K562 (cell line): ENCODE results near the gene ZNF276. TPM values are rescaled to one million over a fixed set of nuclear protein-coding genes. Genes with fewer than 3 reads are reported as not detected.
A peak's percentile ranks its signal among the peaks of the same experiment; 100 is the strongest.

Experiments used
- polyA plus RNA-seq, 8 experiments: library from polyadenylated mRNA; depleted of rRNA in 4 of 8; stranded (reverse) in 5 of 8; unstranded in 3 of 8; fragments of >200 nt; fragmentation: Nextera tagmentation in 2 of 8; fragmentation: Illumina TruSeq in 1 of 8; extraction: Ambion mirVana in 2 of 8; extraction: Trizol in 1 of 8; gene quantifications; 2 replicates each; pipeline versions ENCODE4 v1.2.1 to v1.2.3, GENCODE V29; 2011 to 2014; ENCODE audit warnings: inconsistent platforms in 1 of 8, missing spikeins in 1 of 8
- total RNA-seq, 7 experiments: library from RNA; depleted of rRNA in 6 of 7; stranded (reverse); fragments of >200 nt in 6 of 7; fragmentation: Illumina TruSeq in 2 of 7; extraction: Trizol in 2 of 7; gene quantifications; 2 replicates each; pipeline versions ENCODE4 v1.2.1 to v1.2.3, GENCODE V29; 2011 to 2021; ENCODE audit warnings: low replicate concordance in 1 of 7
- TF ChIP-seq, protein P1 (sequence below), 2 experiments: fragments of 450-650 bp; formaldehyde crosslinking in 1 of 2; IDR thresholded peaks; 2 replicates each; pipeline versions ENCODE4 v1.4.0 to v1.6.1; 2014 to 2020; ENCODE audit warnings: mild to moderate bottlenecking in 2 of 2, borderline replicate concordance in 1 of 2, low read depth in 1 of 2

The ZNF276 gene
- total and polyA plus RNA-seq, 9 of the 15 experiments (the other 6 are each of a cell fraction or from before 2014, with no cell fraction given): 0.49 to 43.9 (median 15.8) TPM

DNA sequence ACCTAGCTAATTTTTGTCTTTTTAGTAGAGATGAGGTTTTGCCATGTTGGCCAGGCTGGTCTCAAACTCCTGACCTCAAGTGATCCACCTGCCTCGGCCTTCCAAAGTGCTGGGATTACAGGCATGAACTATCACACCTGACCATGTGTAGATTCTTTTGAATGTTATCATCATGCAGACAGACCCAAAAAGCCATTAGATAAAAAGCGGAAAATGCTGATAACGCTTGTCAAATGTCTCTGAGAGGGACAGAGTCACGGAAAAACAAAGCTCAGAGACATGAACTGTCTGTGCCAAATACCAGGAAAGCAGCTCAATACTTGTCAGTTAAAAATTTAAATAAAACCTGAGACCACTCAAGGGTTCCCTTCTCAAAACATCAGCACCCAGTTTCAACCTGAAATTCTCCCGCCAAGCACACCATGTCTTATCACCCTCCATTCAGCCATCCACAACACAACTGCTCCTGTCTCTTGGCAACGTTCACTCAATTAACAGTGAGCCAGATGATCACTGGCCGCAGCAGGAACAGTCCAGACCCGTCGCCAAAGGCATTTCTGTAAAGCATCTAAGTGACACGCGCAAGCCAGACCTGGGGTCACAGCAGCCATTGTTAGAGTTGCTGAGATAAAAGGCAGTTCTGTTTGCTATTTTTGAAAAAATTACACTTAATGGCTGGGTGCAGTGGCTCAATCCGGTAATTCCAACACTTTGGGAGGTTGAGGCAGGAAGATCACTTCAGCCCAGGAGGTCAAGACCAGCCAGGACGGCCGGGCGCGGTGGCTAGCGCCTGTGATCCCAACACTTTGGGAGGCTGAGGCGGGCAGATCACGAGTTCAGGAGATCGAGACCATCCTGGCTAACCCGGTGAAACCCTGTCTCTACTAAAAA lies 65.4 kb downstream of the ZNF276 start (continued):
- TF ChIP-seq, protein P1, sequence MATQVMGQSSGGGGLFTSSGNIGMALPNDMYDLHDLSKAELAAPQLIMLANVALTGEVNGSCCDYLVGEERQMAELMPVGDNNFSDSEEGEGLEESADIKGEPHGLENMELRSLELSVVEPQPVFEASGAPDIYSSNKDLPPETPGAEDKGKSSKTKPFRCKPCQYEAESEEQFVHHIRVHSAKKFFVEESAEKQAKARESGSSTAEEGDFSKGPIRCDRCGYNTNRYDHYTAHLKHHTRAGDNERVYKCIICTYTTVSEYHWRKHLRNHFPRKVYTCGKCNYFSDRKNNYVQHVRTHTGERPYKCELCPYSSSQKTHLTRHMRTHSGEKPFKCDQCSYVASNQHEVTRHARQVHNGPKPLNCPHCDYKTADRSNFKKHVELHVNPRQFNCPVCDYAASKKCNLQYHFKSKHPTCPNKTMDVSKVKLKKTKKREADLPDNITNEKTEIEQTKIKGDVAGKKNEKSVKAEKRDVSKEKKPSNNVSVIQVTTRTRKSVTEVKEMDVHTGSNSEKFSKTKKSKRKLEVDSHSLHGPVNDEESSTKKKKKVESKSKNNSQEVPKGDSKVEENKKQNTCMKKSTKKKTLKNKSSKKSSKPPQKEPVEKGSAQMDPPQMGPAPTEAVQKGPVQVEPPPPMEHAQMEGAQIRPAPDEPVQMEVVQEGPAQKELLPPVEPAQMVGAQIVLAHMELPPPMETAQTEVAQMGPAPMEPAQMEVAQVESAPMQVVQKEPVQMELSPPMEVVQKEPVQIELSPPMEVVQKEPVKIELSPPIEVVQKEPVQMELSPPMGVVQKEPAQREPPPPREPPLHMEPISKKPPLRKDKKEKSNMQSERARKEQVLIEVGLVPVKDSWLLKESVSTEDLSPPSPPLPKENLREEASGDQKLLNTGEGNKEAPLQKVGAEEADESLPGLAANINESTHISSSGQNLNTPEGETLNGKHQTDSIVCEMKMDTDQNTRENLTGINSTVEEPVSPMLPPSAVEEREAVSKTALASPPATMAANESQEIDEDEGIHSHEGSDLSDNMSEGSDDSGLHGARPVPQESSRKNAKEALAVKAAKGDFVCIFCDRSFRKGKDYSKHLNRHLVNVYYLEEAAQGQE (IDR thresholded peaks at IDR 0.05; ENCODE audit: borderline replicate concordance): peak; percentile 74
- TF ChIP-seq, protein P1 (CRISPR knock-in tag; IDR thresholded peaks at IDR 0.05; ENCODE audit: low read depth): no peak
- TF ChIP-seq, all 486 proteins: peak for 55
